ENCODE data around the gene HMGCL. TPM values are rescaled to one million over a fixed set of nuclear protein-coding genes. Genes with fewer than 3 reads are reported as not detected.

Gene HMGCL
- total and polyA plus RNA-seq, 2 of the 13 experiments (the other 11 are each of a cell fraction or from before 2014, with no cell fraction given): 21.3 to 41.4 TPM

DNA sequence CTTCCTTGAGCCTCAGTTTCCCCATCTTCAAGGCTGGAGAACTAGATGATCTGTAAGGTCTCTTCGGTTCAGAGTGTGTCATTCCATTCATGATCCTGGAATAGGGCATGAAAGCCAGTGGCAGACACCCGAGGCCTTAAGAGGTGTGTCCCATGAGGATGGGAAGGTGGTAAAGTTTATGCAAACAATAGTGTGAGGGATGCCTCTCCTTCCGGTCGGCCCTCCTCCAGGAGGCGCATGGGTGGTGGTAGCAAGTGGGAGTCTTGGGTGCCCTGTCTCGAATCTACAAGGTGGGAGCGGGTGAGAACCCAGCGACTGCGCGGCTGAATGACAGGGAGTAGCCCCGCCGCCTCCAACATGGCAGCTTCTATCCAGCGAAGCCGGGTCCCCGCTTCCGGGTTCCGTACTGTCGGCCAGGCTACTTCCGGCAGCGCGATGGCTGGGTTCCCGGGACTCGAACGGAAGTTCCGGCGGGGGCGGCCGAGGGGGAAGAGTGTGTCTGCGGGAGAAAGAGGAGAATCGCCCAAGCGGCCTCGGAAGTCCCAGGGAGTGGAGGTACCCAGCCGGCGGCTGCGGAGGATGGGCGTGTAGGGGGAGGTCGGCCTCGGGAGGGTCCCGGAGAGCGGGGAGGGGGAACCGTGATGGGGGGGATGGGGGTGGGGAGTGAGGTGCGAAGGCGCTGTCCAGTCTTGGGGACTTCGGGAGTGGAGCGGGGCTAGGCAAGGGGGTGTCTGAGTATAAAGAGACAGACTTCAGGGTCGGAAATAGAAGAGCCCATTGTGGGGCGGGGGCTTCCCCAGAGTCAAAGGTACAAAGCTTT lies 34.3 kb downstream of the HMGCL start, which contains the start of gene LYPLA2 (continued):
- TF ChIP-seq DDIT3 (CRISPR knock-in tag; IDR thresholded peaks at IDR 0.05) (no peak), ZFP37 (CRISPR knock-in tag; IDR thresholded peaks at IDR 0.05; ENCODE audit: borderline replicate concordance) (no peak), MTF1 (CRISPR knock-in tag; IDR thresholded peaks at IDR 0.05) (no peak), MIER3 (CRISPR knock-in tag; IDR thresholded peaks at IDR 0.05; ENCODE audit: borderline replicate concordance) (no peak), ZNF282 (IDR thresholded peaks at IDR 0.05; ENCODE audit: partially characterized antibody) (no peak), ZFP62 (CRISPR knock-in tag; IDR thresholded peaks at IDR 0.05) (no peak), FOXK2 (IDR thresholded peaks at IDR 0.05) (no peak), KDM3A (CRISPR knock-in tag; IDR thresholded peaks at IDR 0.05; ENCODE audit: low read depth) (0 out of 2 replicates have a peak, but pooled peaks have one; percentile 37), ZNF431 (CRISPR knock-in tag; IDR thresholded peaks at IDR 0.05; ENCODE audit: borderline replicate concordance, low read depth) (no peak), ZNF10 (CRISPR knock-in tag; IDR thresholded peaks at IDR 0.05; ENCODE audit: borderline replicate concordance, low read depth) (no peak), ZBTB3 (CRISPR knock-in tag; IDR thresholded peaks at IDR 0.05; ENCODE audit: borderline replicate concordance, low read depth) (no peak), DPF2 (CRISPR knock-in tag; IDR thresholded peaks at IDR 0.05; ENCODE audit: borderline replicate concordance, low read depth) (no peak), ZNF670 (CRISPR knock-in tag; IDR thresholded peaks at IDR 0.05; ENCODE audit: borderline replicate concordance) (no peak), KAT7 (CRISPR knock-in tag; IDR thresholded peaks at IDR 0.05; ENCODE audit: borderline replicate concordance) (peak; percentile 68; the same call in 1 of the 2 replicates), ZNF709 (CRISPR knock-in tag; IDR thresholded peaks at IDR 0.05) (no peak), GLI4 (CRISPR knock-in tag; IDR thresholded peaks at IDR 0.05; ENCODE audit: borderline replicate concordance) (no peak), MXD3 (CRISPR knock-in tag; IDR thresholded peaks at IDR 0.05) (no peak), ZNF317 (CRISPR knock-in tag; IDR thresholded peaks at IDR 0.05) (no peak)
- TF ChIP-seq, protein P1, sequence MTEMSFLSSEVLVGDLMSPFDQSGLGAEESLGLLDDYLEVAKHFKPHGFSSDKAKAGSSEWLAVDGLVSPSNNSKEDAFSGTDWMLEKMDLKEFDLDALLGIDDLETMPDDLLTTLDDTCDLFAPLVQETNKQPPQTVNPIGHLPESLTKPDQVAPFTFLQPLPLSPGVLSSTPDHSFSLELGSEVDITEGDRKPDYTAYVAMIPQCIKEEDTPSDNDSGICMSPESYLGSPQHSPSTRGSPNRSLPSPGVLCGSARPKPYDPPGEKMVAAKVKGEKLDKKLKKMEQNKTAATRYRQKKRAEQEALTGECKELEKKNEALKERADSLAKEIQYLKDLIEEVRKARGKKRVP (CRISPR knock-in tag; IDR thresholded peaks at IDR 0.05): no peak
- TF ChIP-seq, protein P2, sequence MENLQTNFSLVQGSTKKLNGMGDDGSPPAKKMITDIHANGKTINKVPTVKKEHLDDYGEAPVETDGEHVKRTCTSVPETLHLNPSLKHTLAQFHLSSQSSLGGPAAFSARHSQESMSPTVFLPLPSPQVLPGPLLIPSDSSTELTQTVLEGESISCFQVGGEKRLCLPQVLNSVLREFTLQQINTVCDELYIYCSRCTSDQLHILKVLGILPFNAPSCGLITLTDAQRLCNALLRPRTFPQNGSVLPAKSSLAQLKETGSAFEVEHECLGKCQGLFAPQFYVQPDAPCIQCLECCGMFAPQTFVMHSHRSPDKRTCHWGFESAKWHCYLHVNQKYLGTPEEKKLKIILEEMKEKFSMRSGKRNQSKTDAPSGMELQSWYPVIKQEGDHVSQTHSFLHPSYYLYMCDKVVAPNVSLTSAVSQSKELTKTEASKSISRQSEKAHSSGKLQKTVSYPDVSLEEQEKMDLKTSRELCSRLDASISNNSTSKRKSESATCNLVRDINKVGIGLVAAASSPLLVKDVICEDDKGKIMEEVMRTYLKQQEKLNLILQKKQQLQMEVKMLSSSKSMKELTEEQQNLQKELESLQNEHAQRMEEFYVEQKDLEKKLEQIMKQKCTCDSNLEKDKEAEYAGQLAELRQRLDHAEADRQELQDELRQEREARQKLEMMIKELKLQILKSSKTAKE (CRISPR knock-in tag; IDR thresholded peaks at IDR 0.05; ENCODE audit: borderline replicate concordance): no peak
- TF ChIP-seq, protein P3, sequence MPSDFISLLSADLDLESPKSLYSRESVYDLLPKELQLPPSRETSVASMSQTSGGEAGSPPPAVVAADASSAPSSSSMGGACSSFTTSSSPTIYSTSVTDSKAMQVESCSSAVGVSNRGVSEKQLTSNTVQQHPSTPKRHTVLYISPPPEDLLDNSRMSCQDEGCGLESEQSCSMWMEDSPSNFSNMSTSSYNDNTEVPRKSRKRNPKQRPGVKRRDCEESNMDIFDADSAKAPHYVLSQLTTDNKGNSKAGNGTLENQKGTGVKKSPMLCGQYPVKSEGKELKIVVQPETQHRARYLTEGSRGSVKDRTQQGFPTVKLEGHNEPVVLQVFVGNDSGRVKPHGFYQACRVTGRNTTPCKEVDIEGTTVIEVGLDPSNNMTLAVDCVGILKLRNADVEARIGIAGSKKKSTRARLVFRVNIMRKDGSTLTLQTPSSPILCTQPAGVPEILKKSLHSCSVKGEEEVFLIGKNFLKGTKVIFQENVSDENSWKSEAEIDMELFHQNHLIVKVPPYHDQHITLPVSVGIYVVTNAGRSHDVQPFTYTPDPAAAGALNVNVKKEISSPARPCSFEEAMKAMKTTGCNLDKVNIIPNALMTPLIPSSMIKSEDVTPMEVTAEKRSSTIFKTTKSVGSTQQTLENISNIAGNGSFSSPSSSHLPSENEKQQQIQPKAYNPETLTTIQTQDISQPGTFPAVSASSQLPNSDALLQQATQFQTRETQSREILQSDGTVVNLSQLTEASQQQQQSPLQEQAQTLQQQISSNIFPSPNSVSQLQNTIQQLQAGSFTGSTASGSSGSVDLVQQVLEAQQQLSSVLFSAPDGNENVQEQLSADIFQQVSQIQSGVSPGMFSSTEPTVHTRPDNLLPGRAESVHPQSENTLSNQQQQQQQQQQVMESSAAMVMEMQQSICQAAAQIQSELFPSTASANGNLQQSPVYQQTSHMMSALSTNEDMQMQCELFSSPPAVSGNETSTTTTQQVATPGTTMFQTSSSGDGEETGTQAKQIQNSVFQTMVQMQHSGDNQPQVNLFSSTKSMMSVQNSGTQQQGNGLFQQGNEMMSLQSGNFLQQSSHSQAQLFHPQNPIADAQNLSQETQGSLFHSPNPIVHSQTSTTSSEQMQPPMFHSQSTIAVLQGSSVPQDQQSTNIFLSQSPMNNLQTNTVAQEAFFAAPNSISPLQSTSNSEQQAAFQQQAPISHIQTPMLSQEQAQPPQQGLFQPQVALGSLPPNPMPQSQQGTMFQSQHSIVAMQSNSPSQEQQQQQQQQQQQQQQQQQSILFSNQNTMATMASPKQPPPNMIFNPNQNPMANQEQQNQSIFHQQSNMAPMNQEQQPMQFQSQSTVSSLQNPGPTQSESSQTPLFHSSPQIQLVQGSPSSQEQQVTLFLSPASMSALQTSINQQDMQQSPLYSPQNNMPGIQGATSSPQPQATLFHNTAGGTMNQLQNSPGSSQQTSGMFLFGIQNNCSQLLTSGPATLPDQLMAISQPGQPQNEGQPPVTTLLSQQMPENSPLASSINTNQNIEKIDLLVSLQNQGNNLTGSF (CRISPR knock-in tag; IDR thresholded peaks at IDR 0.05): no peak
